Kidney epithelial cell (primary cell): ENCODE measurements around the gene ALKBH5. TPM values are rescaled to one million over a fixed set of nuclear protein-coding genes. Genes with fewer than 3 reads are reported as not detected.

Experiments
- DNase-seq: peaks from one replicate; pipeline ENCODE4 v3.0.0-alpha.2; 2010; ENCODE audit warnings: low read depth
- H3K27me3 ChIP-seq: 2 replicates; pipeline ENCODE4 v1.6.0; 2011; ENCODE audit warnings: low read length; ENCODE audit not compliant: control insufficient read depth, insufficient read depth
- H3K36me3 ChIP-seq: 2 replicates; pipeline ENCODE4 v1.5.1; 2011; ENCODE audit warnings: low read length; ENCODE audit not compliant: control insufficient read depth, insufficient read depth
- H3K4me3 ChIP-seq: 2 replicates; pipeline ENCODE4 v1.5.1; 2011; ENCODE audit warnings: low read depth, mild to moderate bottlenecking, control low read depth, low read length
- CTCF ChIP-seq: IDR thresholded peaks from 2 replicates; pipeline ENCODE4 v1.5.1; 2011; ENCODE audit warnings: mild to moderate bottlenecking, moderate library complexity, low read length, control low read depth, inconsistent platforms; ENCODE audit not compliant: insufficient read depth, poor library complexity, severe bottlenecking
- total RNA-seq: library from RNA; depleted of rRNA; stranded (reverse); fragments of >200 nt; gene quantifications from 2 replicates; pipeline ENCODE4 v1.2.3, GENCODE V29; 2015

Gene ALKBH5
- total RNA-seq, 1 donor from 2014 or later: 103 TPM

GRCh38 chr17:18230288-18231141 is 46.9 kb downstream of the ALKBH5 start:
- H3K4me3 ChIP-seq: no peak overlapping the region
- no peak for DNase-seq
- H3K27me3 ChIP-seq: no peaks in the 10 kb centered on the region
- no peak for TF ChIP-seq CTCF
- peaks cover 2% of the 10 kb centered on the region for H3K36me3 ChIP-seq

- Histone ChIP-seq H3K27me3 (no peaks in the 10 kb centered on the region), H3K36me3 (peaks cover 2% of the 10 kb centered on the region), H3K4me3 (no peak overlapping the region)
- TF ChIP-seq CTCF: no peak
- no peak for DNase-seq
These were observed 47.5 kb downstream of the ALKBH5 start for GRCh38 chr17:18231164-18231563.

- Histone ChIP-seq H3K27me3 (no peaks in the 10 kb centered on the region), H3K4me3 (no peak overlapping the region), H3K36me3 (peaks cover 2% of the 10 kb centered on the region)
- no peak for TF ChIP-seq CTCF
- DNase-seq: no peak
These were observed 50.3 kb downstream of the ALKBH5 start for GRCh38 chr17:18233803-18234518.

GRCh38 chr17:18234853-18235380 is 51.3 kb downstream of the ALKBH5 start:
- Histone ChIP-seq H3K36me3 (peaks cover 2% of the 10 kb centered on the region), H3K27me3 (no peaks in the 10 kb centered on the region), H3K4me3 (no peak overlapping the region)
- no peak for TF ChIP-seq CTCF
- no peak for DNase-seq

GRCh38 chr17:18235743-18236256 is 52.2 kb downstream of the ALKBH5 start:
- Histone ChIP-seq H3K36me3 (peaks cover 2% of the 10 kb centered on the region), H3K4me3 (no peak overlapping the region), H3K27me3 (no peaks in the 10 kb centered on the region)
- DNase-seq: no peak
- TF ChIP-seq CTCF: no peak
